Muscle of arm (tissue), 12 donors: ENCODE data around the gene EML3. TPM values are rescaled to one million over a fixed set of nuclear protein-coding genes. Genes with fewer than 3 reads are reported as not detected.
"Not testable (repeated sequence)": the region's sequence is repeated elsewhere in the genome, so short reads cannot be mapped to it uniquely, and the experiment has no call there.

Experiments used
- DNase-seq: peaks from one replicate; pipeline ENCODE4 v3.0.0-alpha.2; 2013
- polyA plus RNA-seq, 12 donors: library from polyadenylated mRNA; unstranded; fragments of 120-200 nt; gene quantifications; one replicate each; pipeline ENCODE4 v1.2.1, GENCODE V29; 2013; ENCODE audit not compliant: insufficient read length in 12 of 12

Gene EML3
- polyA plus RNA-seq, 12 donors: 12.1 to 35.5 (median 16.2) TPM; not detected in 1

DNA sequence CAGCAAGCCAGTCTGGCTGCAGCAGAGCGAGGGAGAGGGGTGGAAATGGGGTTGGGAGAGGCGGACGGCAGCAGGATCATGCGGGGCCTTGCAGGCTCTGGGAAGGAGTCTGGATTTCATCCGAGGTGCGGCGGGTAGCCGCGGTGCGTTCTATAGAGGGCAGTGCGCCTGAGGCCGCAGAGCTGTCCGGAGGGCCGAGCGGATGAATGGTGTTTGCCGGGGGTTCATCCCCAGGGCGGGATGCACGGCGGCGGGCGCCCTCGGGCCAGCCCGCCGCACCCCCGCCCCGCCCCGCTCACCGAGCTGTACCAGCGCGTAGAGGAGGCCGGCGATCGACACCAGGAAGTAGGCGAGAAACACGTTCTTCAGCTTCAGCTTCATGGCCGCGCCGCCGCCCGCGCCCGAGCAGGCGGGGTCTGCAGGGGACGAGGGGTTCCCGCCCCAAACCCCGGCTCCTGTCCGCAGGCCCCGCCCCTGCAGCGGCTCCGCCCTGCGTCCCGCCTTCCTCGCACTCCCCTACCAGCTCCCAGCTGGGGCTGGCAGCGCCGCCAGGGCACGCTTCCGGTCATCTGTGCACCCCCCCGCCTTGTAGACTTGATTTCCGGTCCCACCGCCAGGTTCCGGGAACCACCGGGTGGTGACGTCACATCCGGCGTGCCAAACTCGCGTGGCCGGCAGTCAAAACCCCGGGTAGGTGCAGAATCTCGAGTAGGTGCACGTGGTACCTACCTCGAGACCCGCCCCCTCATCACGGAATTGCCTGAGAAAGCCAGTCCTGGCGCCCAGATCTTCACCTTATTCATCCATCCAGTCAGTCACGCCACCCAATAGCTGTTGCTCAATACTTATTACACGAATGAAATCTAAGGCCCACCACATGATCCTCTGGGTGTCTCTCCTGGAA, 9.2 kb upstream of the EML3 start, which contains the start of gene B3GAT3:
Gene B3GAT3, minus strand, starts transcription at position 420 of the 904 bp plus-strand sequence. Its CDS starts 39 bp downstream, at position 381.
- DNase-seq: peak; percentile 94

- no peak for DNase-seq
These were observed 8.5 kb upstream of the EML3 start for GRCh38 chr11:62621027-62621566.

DNA sequence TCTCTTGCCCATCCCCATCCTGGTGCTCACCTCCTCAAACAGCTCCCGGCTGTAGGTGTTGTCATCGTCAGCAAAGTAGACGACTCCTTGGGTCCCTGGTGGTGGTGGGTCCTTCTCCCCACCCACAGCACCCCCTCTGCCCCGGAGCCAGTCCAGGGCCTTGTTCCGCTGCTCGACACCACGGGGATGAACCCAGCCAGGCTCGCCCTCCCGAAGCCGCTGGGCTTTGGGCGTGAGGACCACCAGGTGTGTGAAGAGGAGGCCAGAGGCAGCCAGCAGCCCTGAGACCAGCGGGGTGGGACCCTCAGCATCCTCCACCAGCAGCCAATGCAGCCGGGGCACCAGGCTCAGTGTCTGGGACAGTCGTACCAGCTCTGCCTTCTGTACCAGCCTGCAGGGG, 4.4 kb upstream of the EML3 start:
- not testable (repeated sequence) for DNase-seq

- DNase-seq: no peak
These were observed 2.9 kb upstream of the EML3 start for GRCh38 chr11:62615521-62615920.

DNA sequence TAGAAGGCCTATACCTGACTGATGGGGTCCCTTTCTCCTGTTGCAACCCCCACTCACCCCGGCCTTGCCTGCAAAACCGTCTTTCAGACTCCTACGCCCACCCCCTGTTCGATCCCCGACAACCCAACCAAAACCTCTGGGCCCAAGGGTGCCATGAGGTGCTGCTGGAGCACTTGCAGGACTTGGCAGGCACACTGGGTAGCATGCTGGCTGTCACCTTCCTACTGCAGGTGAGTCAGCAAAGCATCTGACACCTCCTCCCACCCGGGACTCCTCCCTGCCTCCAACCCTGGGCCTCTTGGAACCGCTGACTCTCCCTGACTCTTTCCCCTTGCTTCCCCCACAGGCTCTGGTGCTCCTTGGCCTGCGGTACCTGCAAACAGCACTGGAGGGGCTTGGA, 1.7 kb upstream of the EML3 start:
- DNase-seq: no peak

GRCh38 chr11:62613291-62613778, 760 bp upstream of the EML3 start:
- DNase-seq: no peak

- DNase-seq: peak; percentile 60
These were observed 740 bp downstream of the EML3 start for GRCh38 chr11:62611705-62612365.

GRCh38 chr11:62610814-62611704, 1.5 kb downstream of the EML3 start:
- DNase-seq: no peak

GRCh38 chr11:62610403-62610802, 2.2 kb downstream of the EML3 start:
- DNase-seq: no peak

- no peak for DNase-seq
These were observed 3.8 kb downstream of the EML3 start for GRCh38 chr11:62608776-62609175.

DNA sequence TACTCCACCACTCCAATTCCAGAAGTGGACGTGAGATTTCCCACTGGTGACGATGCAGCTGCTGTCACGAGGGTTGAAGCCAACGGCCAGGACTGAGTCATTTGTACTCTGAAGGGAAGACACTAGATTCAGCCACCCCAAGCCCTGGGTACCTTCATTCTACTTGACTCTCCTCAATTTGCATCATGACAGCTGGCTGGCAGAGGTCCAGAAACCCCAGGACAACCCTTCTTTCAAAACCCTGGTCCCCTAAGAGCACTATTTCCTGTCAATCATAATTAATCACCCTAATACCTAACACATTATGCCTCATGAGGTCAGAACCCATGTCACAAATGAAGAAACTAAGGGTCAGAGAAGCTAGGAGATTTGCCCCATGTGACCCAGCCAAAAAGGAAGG, 4.9 kb downstream of the EML3 start:
- DNase-seq: no peak

- DNase-seq: no peak
These were observed 6.7 kb downstream of the EML3 start for GRCh38 chr11:62605902-62606301.

- no peak for DNase-seq
These were observed 7.1 kb downstream of the EML3 start for GRCh38 chr11:62605467-62605866.

- no peak for DNase-seq
These were observed 8.0 kb downstream of the EML3 start for GRCh38 chr11:62604460-62605120.

GRCh38 chr11:62603776-62604299, 8.7 kb downstream of the EML3 start:
- no peak for DNase-seq

- no peak for DNase-seq
These were observed 9.5 kb downstream of the EML3 start for GRCh38 chr11:62603072-62603408.

- peak; percentile 68 for DNase-seq
These were observed 10.2 kb downstream of the EML3 start for GRCh38 chr11:62602141-62603071.

GRCh38 chr11:62601372-62602140, 11.0 kb downstream of the EML3 start, which contains the start of gene MTA2:
Gene MTA2 (minus strand): TSS chr11:62601865. CDS start chr11:62601450, 415 bp downstream.
- peak; percentile 98 for DNase-seq

GRCh38 chr11:62601122-62601371, 11.5 kb downstream of the EML3 start:
- DNase-seq: no peak
